Keratinocyte (primary cell): ENCODE measurements around the gene WWC1. TPM values are rescaled to one million over a fixed set of nuclear protein-coding genes. Genes with fewer than 3 reads are reported as not detected.

Experiments
- DNase-seq: peaks from one replicate; pipeline ENCODE4 v3.0.0-alpha.2; 2011; ENCODE audit warnings: low read depth, missing footprints, low spot score
- FAIRE-seq: peaks from 2 replicates; lab custom pipeline; 2011; peaks lifted over from hg19 to GRCh38; lab: Jason Lieb, UNC
- H2AFZ ChIP-seq: 2 replicates; pipeline ENCODE4 v1.6.0; 2012; ENCODE audit warnings: low read length, control low read depth, inconsistent platforms; ENCODE audit not compliant: control insufficient read depth
- H3K27ac ChIP-seq: 2 replicates; pipeline ENCODE4 v1.5.1; 2011; ENCODE audit warnings: low read length; ENCODE audit not compliant: control insufficient read depth, insufficient read depth
- H3K27me3 ChIP-seq: 3 replicates; pipeline ENCODE4 v1.6.0; 2011; ENCODE audit warnings: low read length; ENCODE audit not compliant: control insufficient read depth, insufficient read depth; ENCODE audit errors: extremely low read depth
- H3K36me3 ChIP-seq, 2 experiments: 2 replicates in 1 of 2; 3 replicates in 1 of 2; pipeline ENCODE4 v1.5.1; 2011; ENCODE audit warnings: low read length in 2 of 2, mild to moderate bottlenecking in 1 of 2; ENCODE audit not compliant: control insufficient read depth in 2 of 2, insufficient read depth in 2 of 2; ENCODE audit errors: extremely low read depth in 1 of 2
- H3K4me1 ChIP-seq: 3 replicates; pipeline ENCODE4 v1.5.1; 2011; ENCODE audit warnings: low read length; ENCODE audit not compliant: control insufficient read depth, insufficient read depth; ENCODE audit errors: extremely low read depth
- H3K4me2 ChIP-seq: 3 replicates; pipeline ENCODE4 v1.6.0; 2011; ENCODE audit warnings: low read depth, low read length; ENCODE audit not compliant: control insufficient read depth, insufficient read depth; ENCODE audit errors: extremely low read depth
- H3K4me3 ChIP-seq, 3 experiments: fragments of 200-600 bp in 1 of 3; sonication (generic) in 1 of 3; 2 replicates in 2 of 3; 3 replicates in 1 of 3; pipeline ENCODE4 v1.5.1; 2011 to 2016; ENCODE audit warnings: low read length in 3 of 3, mild to moderate bottlenecking in 3 of 3, control low read depth in 2 of 3, inconsistent platforms in 1 of 3, low read depth in 1 of 3, mixed read lengths in 1 of 3, mixed run types in 1 of 3, moderate library complexity in 1 of 3; ENCODE audit not compliant: control insufficient read depth in 2 of 3, insufficient read depth in 2 of 3; ENCODE audit errors: extremely low read depth in 1 of 3
- H3K79me2 ChIP-seq: 2 replicates; pipeline ENCODE4 v1.6.0; 2012; ENCODE audit warnings: low read length; ENCODE audit not compliant: control insufficient read depth, insufficient read depth
- H3K9ac ChIP-seq: 3 replicates; pipeline ENCODE4 v1.6.0; 2011; ENCODE audit warnings: low read length; ENCODE audit not compliant: control insufficient read depth, insufficient read depth; ENCODE audit errors: extremely low read depth
- H3K9me1 ChIP-seq: 3 replicates; pipeline ENCODE4 v1.6.0; 2011; ENCODE audit warnings: low read length; ENCODE audit not compliant: control insufficient read depth, insufficient read depth; ENCODE audit errors: extremely low read depth
- H3K9me3 ChIP-seq: 2 replicates; pipeline ENCODE4 v1.5.1; 2012; ENCODE audit warnings: low read depth, low read length; ENCODE audit not compliant: control insufficient read depth
- H4K20me1 ChIP-seq: 3 replicates; pipeline ENCODE4 v1.6.0; 2011; ENCODE audit warnings: low read length; ENCODE audit not compliant: control insufficient read depth, insufficient read depth; ENCODE audit errors: extremely low read depth
- CTCF ChIP-seq, 3 experiments: IDR thresholded peaks in 1 of 3; conservative IDR thresholded peaks in 1 of 3; optimal IDR thresholded peaks in 1 of 3; 2 replicates in 2 of 3; 3 replicates in 1 of 3; pipeline versions ENCODE3 to v1.5.1; 2011; ENCODE audit warnings: low read length in 3 of 3, mild to moderate bottlenecking in 3 of 3, moderate library complexity in 2 of 3, control low read depth in 1 of 3, inconsistent platforms in 1 of 3; ENCODE audit not compliant: insufficient read depth in 2 of 3; ENCODE audit errors: extremely low read depth in 1 of 3
- EZH2 ChIP-seq: IDR thresholded peaks from one replicate; pipeline ENCODE4 v1.6.1; 2012; ENCODE audit warnings: inconsistent platforms, mild to moderate bottlenecking, low read length, moderate library complexity
- dilution Hi-C: fragments of 300-500 bp; cut with MboI; formaldehyde crosslinking; loops from one replicate; pipeline ENCODE4 v1.7.0; 2020; ENCODE audit warnings: low sequenced_read_pairs; ENCODE audit not compliant: extremely low pct_ligation_motif_present
- polyA plus RNA-seq, 5 experiments: library from polyadenylated mRNA; depleted of rRNA in 3 of 5; stranded (reverse) in 3 of 5; stranded (forward) in 1 of 5; unstranded in 1 of 5; fragments of >200 nt; gene quantifications; 1 replicate in 1 of 5; 2 replicates in 3 of 5; 3 replicates in 1 of 5; pipeline versions ENCODE4 v1.2.1 to v1.2.3, GENCODE V29; 2011 to 2012; ENCODE audit warnings: missing spikeins in 2 of 5, low read depth in 1 of 5, low replicate concordance in 1 of 5

The WWC1 gene
- polyA plus RNA-seq, 1 donor (not counting 4 experiments of a cell fraction or from before 2014, with no cell fraction given), result 19.8 TPM

GRCh38 chr5:168364750-168365550 is 73.5 kb downstream of the WWC1 start:
- H3K27ac ChIP-seq, result peak overlapping the region; percentile 75
- peaks cover 47% of the 10 kb centered on the region for H3K4me1 ChIP-seq
- no peak for TF ChIP-seq EZH2
- TF ChIP-seq CTCF (optimal IDR thresholded peaks at IDR 0.05 in 1 of 3, IDR thresholded peaks at IDR 0.05 in 1 of 3, conservative IDR thresholded peaks at IDR 0.05 in 1 of 3; ENCODE audit: extremely low read depth in 1 of 3, insufficient read depth in 2 of 3, low read length in 3 of 3), result no peak
- dilution Hi-C loops, result no loop called here
- no peaks in the 10 kb centered on the region for H4K20me1 ChIP-seq
- no peaks in the 10 kb centered on the region for H3K9me3 ChIP-seq
- H3K27me3 ChIP-seq, result no peaks in the 10 kb centered on the region
- H3K9ac ChIP-seq, result peak overlapping the region; percentile 60
- DNase-seq (no peak), FAIRE-seq (peak; percentile 70)
- H3K79me2 ChIP-seq, result peaks cover 41% of the 10 kb centered on the region
- no peak overlapping the region for H2AFZ ChIP-seq
- H3K4me2 ChIP-seq, result peak overlapping the region; percentile 94
- no peaks in the 10 kb centered on the region for H3K36me3 ChIP-seq
- peaks cover 4% of the 10 kb centered on the region for H3K9me1 ChIP-seq
- H3K4me3 ChIP-seq, result peak overlapping the region in 2 of 3 experiments; percentile 59 to 61

DNA sequence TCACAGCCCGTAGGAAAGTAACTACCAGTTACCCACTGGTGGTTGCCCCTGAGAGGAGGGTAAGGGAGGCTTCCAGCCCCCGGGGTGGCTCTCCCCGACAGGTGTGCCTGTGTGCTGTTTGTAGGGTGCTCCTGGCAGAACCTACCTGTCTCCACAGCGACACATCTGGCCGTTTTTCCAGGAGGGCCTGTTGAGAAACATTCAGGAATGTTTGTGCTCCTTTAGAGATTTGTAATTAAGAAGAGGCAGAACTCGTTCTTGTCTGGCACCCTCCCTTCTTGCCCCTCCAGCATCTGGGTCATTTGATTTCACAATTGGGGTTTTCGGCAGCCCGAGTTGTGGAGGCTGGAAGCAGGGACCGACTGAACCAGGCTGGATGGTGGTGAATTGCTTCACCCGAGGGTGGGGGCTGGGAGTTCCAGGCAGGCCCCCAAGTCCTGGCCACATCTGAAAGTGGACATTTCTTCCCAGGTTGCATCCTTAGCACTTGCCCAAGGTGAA is 74.2 kb downstream of the WWC1 start:
- no peak for FAIRE-seq

More for the DNA sequence above, 74.2 kb downstream of the WWC1 start:
- Histone ChIP-seq H3K9me3 (no peaks in the 10 kb centered on the region), H3K9me1 (peaks cover 4% of the 10 kb centered on the region), H2AFZ (no peak overlapping the region), H3K4me1 (peaks cover 41% of the 10 kb centered on the region), H3K4me2 (peak overlapping the region; percentile 94), H3K4me3 (peak overlapping the region in 2 of 3 experiments; percentile 59 to 61), H3K27me3 (no peaks in the 10 kb centered on the region), H3K9ac (peak overlapping the region; percentile 60), H3K36me3 (no peaks in the 10 kb centered on the region), H3K27ac (peak overlapping the region; percentile 75), H4K20me1 (no peaks in the 10 kb centered on the region), H3K79me2 (peaks cover 39% of the 10 kb centered on the region)
- peak; percentile 59 for DNase-seq
- dilution Hi-C loops, result no loop called here
- TF ChIP-seq EZH2 (no peak), CTCF (optimal IDR thresholded peaks at IDR 0.05 in 1 of 3, IDR thresholded peaks at IDR 0.05 in 1 of 3, conservative IDR thresholded peaks at IDR 0.05 in 1 of 3; ENCODE audit: extremely low read depth in 1 of 3, insufficient read depth in 2 of 3, low read length in 3 of 3) (peak; percentile 72 to 82 (median 74))
